ENCODE results near the gene FLAD1.

Gene FLAD1

GRCh38 chr1:154972213-154972516 lies 11.0 kb upstream of the FLAD1 start:
- peaks cover 14% of the 10 kb centered on the region; the same call in 1 of the 2 replicates for H3K36me3 ChIP-seq (ENCODE audit: insufficient read depth, low read length)
- H3K79me2 ChIP-seq (ENCODE audit: insufficient read depth, low read length) = peaks cover 74% of the 10 kb centered on the region
- no peak overlapping the region for H2AFZ ChIP-seq (ENCODE audit: low read length)
- no peaks in the 10 kb centered on the region for H3K9me3 ChIP-seq (ENCODE audit: insufficient read depth, low read depth, low read length)
- H4K20me1 ChIP-seq (ENCODE audit: insufficient read depth, low read length, poor library complexity, severe bottlenecking) = peaks cover 23% of the 10 kb centered on the region
- no peaks in the 10 kb centered on the region for H3K27me3 ChIP-seq (ENCODE audit: insufficient read depth, low read length, poor library complexity, severe bottlenecking)
- no peaks in the 10 kb centered on the region for H3K9me2 ChIP-seq (replicated peaks; ENCODE audit: low read depth, low read length)
- H3K4me1 ChIP-seq (ENCODE audit: insufficient read depth, low read length, poor library complexity, severe bottlenecking) = peaks cover 47% of the 10 kb centered on the region
- H3K9ac ChIP-seq (ENCODE audit: low read depth, low read length, poor library complexity, severe bottlenecking) = peak overlapping the region; percentile 95
- peaks cover 3% of the 10 kb centered on the region; the same call in 1 of the 2 replicates for H3F3A ChIP-seq (ENCODE audit: low read depth)
- H3K4me2 ChIP-seq (ENCODE audit: low read depth, low read length, poor library complexity, severe bottlenecking) = peak overlapping the region; percentile 73
- TF ChIP-seq EZH2phosphoT487 (IDR thresholded peaks at IDR 0.05; ENCODE audit: borderline replicate concordance) = no peak
- TF ChIP-seq, protein P1, sequence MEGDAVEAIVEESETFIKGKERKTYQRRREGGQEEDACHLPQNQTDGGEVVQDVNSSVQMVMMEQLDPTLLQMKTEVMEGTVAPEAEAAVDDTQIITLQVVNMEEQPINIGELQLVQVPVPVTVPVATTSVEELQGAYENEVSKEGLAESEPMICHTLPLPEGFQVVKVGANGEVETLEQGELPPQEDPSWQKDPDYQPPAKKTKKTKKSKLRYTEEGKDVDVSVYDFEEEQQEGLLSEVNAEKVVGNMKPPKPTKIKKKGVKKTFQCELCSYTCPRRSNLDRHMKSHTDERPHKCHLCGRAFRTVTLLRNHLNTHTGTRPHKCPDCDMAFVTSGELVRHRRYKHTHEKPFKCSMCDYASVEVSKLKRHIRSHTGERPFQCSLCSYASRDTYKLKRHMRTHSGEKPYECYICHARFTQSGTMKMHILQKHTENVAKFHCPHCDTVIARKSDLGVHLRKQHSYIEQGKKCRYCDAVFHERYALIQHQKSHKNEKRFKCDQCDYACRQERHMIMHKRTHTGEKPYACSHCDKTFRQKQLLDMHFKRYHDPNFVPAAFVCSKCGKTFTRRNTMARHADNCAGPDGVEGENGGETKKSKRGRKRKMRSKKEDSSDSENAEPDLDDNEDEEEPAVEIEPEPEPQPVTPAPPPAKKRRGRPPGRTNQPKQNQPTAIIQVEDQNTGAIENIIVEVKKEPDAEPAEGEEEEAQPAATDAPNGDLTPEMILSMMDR (conservative IDR thresholded peaks at IDR 0.05; ENCODE audit: low read length) = no peak
- peak overlapping the region; percentile 94 for H3K4me3 ChIP-seq (ENCODE audit: low read length, poor library complexity, severe bottlenecking)

DNA sequence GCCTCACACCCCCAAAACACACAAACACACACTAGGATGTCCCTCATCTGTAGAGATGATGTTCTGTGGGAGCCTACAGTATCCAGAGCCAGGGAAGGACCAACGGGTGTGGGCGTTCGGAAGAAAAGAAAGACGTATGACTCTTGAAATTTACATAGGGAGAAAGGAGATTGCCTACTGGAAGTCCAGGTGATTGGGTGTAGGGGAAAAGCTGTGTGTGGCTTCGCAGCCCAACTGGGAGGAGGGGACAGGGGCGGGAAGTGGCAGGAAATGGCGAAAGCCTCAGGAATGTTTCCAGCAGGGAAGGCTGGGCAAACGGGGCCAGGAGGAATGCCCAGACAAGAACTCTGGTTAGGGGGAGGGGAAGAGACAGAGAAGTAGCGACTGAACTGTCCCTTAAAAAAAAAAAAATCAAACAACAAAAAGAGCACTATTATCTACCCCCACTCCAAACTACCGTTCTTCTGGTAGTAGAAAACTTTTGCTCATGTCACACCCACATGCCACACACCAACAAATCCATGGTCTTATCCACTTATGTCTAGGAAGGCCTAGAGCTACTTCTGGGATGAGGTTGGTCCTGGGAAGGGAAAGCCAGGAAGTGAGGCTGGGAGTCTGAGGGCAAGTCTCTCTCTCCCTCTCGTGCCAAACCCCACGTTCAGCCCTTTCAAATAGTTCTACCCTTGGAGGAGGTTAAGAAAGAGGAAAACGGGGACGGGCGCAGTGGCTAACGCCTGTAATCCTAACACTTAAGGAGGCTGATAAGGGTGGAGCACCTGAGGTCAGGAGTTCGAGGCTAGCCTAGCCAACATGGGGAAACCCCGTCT lies 10.4 kb upstream of the FLAD1 start:
- Histone ChIP-seq H3K4me1 (ENCODE audit: insufficient read depth, low read length, poor library complexity, severe bottlenecking) (peaks cover 53% of the 10 kb centered on the region), H3K27me3 (ENCODE audit: insufficient read depth, low read length, poor library complexity, severe bottlenecking) (no peaks in the 10 kb centered on the region), H3K9ac (ENCODE audit: low read depth, low read length, poor library complexity, severe bottlenecking) (peak overlapping the region; percentile 95), H3K9me3 (ENCODE audit: insufficient read depth, low read depth, low read length) (no peaks in the 10 kb centered on the region), H3K4me3 (ENCODE audit: low read length, poor library complexity, severe bottlenecking) (peak overlapping the region; percentile 94), H3K36me3 (ENCODE audit: insufficient read depth, low read length) (peaks cover 9% of the 10 kb centered on the region; the same call in 1 of the 2 replicates), H3K4me2 (ENCODE audit: low read depth, low read length, poor library complexity, severe bottlenecking) (peak overlapping the region; percentile 73), H2AFZ (ENCODE audit: low read length) (no peak overlapping the region), H3F3A (ENCODE audit: low read depth) (peaks cover 3% of the 10 kb centered on the region; the same call in 1 of the 2 replicates), H4K20me1 (ENCODE audit: insufficient read depth, low read length, poor library complexity, severe bottlenecking) (peaks cover 28% of the 10 kb centered on the region), H3K79me2 (ENCODE audit: insufficient read depth, low read length) (peaks cover 79% of the 10 kb centered on the region), H3K9me2 (replicated peaks; ENCODE audit: low read depth, low read length) (no peaks in the 10 kb centered on the region)
- TF ChIP-seq EZH2phosphoT487 (IDR thresholded peaks at IDR 0.05; ENCODE audit: borderline replicate concordance) = no peak
- TF ChIP-seq, protein P1 (conservative IDR thresholded peaks at IDR 0.05; ENCODE audit: low read length) = no peak

- H4K20me1 ChIP-seq (ENCODE audit: insufficient read depth, low read length, poor library complexity, severe bottlenecking) = peaks cover 36% of the 10 kb centered on the region
Measured at GRCh38 chr1:154973344-154974101, 9.6 kb upstream of the FLAD1 start.

More at GRCh38 chr1:154973344-154974101, 9.6 kb upstream of the FLAD1 start:
- peak overlapping the region; percentile 73 for H3K4me2 ChIP-seq (ENCODE audit: low read depth, low read length, poor library complexity, severe bottlenecking)
- H3K4me3 ChIP-seq (ENCODE audit: low read length, poor library complexity, severe bottlenecking) = peak overlapping the region; percentile 94
- H3F3A ChIP-seq (ENCODE audit: low read depth) = peaks cover 3% of the 10 kb centered on the region; the same call in 1 of the 2 replicates
- no peak for TF ChIP-seq EZH2phosphoT487 (IDR thresholded peaks at IDR 0.05; ENCODE audit: borderline replicate concordance)
- TF ChIP-seq, protein P1 (conservative IDR thresholded peaks at IDR 0.05; ENCODE audit: low read length) = peak; percentile 31; the same call in 1 of the 2 replicates
- H3K79me2 ChIP-seq (ENCODE audit: insufficient read depth, low read length) = peaks cover 82% of the 10 kb centered on the region
- H3K9ac ChIP-seq (ENCODE audit: low read depth, low read length, poor library complexity, severe bottlenecking) = peak overlapping the region; percentile 95
- H3K4me1 ChIP-seq (ENCODE audit: insufficient read depth, low read length, poor library complexity, severe bottlenecking) = peaks cover 56% of the 10 kb centered on the region
- H3K36me3 ChIP-seq (ENCODE audit: insufficient read depth, low read length) = peaks cover 9% of the 10 kb centered on the region; the same call in 1 of the 2 replicates
- peak overlapping the region; percentile 47; the same call in 1 of the 2 replicates for H2AFZ ChIP-seq (ENCODE audit: low read length)
- no peaks in the 10 kb centered on the region for H3K27me3 ChIP-seq (ENCODE audit: insufficient read depth, low read length, poor library complexity, severe bottlenecking)
- no peaks in the 10 kb centered on the region for H3K9me2 ChIP-seq (replicated peaks; ENCODE audit: low read depth, low read length)
- H3K9me3 ChIP-seq (ENCODE audit: insufficient read depth, low read depth, low read length) = no peaks in the 10 kb centered on the region
